ENCODE results near the gene BEND7. TPM values are rescaled to one million over a fixed set of nuclear protein-coding genes. Genes with fewer than 3 reads are reported as not detected.

BEND7 gene
- polyA plus RNA-seq, 1 of the 3 experiments (the other 2 are of a cell fraction) = 9.2 TPM

DNA sequence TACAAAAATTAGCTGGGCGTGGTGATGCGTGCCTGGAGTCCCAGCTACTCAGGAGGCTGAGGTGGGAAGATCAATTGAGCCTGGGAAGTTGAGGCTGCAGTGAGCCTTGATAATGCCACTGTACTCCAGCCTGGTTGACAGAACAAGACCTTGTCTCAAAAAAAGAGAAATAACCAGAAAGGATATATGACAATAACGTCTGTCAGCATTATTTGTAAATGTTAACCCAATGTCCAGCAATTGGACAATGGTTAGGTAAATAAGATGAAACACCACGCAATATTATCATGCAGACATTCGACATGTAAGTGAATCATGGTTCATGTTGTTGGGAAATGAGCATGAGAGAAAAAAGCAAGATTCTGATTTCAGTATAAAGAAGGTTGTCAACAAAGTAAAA is 136.1 kb downstream of the BEND7 start:
- Histone ChIP-seq H3K4me1 (ENCODE audit: control insufficient read depth in 1 of 2, insufficient read depth in 2 of 2, low read depth in 1 of 2, low read length in 1 of 2) (no peaks in the 10 kb centered on the region; a peak in 1 of 4 replicates), H3K4me2 (no peak overlapping the region), H3K27ac (ENCODE audit: low read depth in 2 of 2, low read length in 1 of 2) (no peak overlapping the region), H3K79me2 (ENCODE audit: insufficient read depth) (no peaks in the 10 kb centered on the region), H3K9me2 (no peaks in the 10 kb centered on the region), H3K9ac (no peak overlapping the region), H2AFZ (ENCODE audit: low read depth) (no peak overlapping the region), H3K27me3 (ENCODE audit: insufficient read depth) (peaks cover 7% of the 10 kb centered on the region), H4K20me1 (ENCODE audit: insufficient read depth) (no peaks in the 10 kb centered on the region), H3F3A (replicated peaks; ENCODE audit: insufficient read depth) (no peaks in the 10 kb centered on the region), H3K4me3 (ENCODE audit: low read depth in 2 of 2, low read length in 1 of 2) (no peak overlapping the region), H3K9me3 (no peaks in the 10 kb centered on the region), H3K36me3 (replicated peaks in 1 of 2; ENCODE audit: control insufficient read depth in 1 of 2, insufficient read depth in 2 of 2, low read length in 1 of 2) (no peaks in the 10 kb centered on the region)
- ChIA-PET POLR2A (no interaction called here), CTCF (interaction anchor here (1.0 to 2.3 kb wide), 2 partner anchors 14 to 21 kb away, joined by 5 to 6 read pairs; no protein-coding TSS in a partner anchor)
- WGBS (ENCODE audit: low lambda C conversion rate) = 58% methylated on average over 5 of the region's 5 CpGs
- DNase-seq = no peak
- TF ChIP-seq TAF1 (IDR thresholded peaks at IDR 0.05; ENCODE audit: borderline replicate concordance, low read depth, low read length) (no peak), MEF2A (IDR thresholded peaks at IDR 0.05; ENCODE audit: borderline replicate concordance, low read depth) (no peak), JUND (IDR thresholded peaks at IDR 0.05) (no peak)

Small RNAs within 50 kb of the gene (small RNA-seq; reads per million reads assigned to genes)
- 0 reads per million in 7 experiments for gene RF00019

Other genes starting within 250 kb of the BEND7 start
- 15.6 and 16.2 TPM in 2 replicates for gene PHYH, start 228.9 kb downstream of the BEND7 start, polyA plus RNA-seq (2012; rRNA removed)
- 64.8 and 79.8 TPM in 2 replicates for gene SEPHS1, start 180.7 kb downstream of the BEND7 start, polyA plus RNA-seq (2012; rRNA removed)
- 12.1 and 13.8 TPM in 2 replicates for gene PRPF18, start 58.0 kb upstream of the BEND7 start, polyA plus RNA-seq (2012; rRNA removed)